Measurements from ENCODE around the gene DGKB. TPM values are rescaled to one million over a fixed set of nuclear protein-coding genes. Genes with fewer than 3 reads are reported as not detected.

Gene DGKB
- total RNA-seq, 4 donors from 2014 or later: 4.4 to 33.1 (median 9.3) TPM

DNA sequence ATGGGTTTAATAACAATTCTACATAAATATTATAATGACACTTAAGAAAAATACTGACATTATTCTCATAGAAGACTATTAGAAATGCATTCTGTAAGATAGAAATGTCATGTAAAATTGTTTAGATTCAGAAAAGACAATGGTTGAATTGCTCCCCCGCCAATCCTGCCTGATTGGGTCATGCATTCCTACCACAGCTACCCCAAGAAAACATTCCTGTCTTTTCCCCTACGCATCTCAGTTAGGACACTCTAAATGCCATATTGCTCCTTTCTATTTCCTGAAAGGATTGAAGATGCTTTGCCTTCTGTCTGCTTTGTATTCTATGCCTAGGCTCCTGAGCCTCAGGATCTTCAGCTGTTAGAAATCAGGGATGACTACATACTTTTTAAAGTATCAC is 109.4 kb downstream of the DGKB start:
- Histone ChIP-seq H3K36me3 (no peaks in the 10 kb centered on the region), H3K9me3 (no peaks in the 10 kb centered on the region)
- TF ChIP-seq POLR2A (IDR thresholded peaks at IDR 0.05): no peak
- TF ChIP-seq CTCF (IDR thresholded peaks at IDR 0.05): no peak

GRCh38 chr7:14787551-14787950 is 115.0 kb downstream of the DGKB start:
- Histone ChIP-seq H3K4me1 (no peaks in the 10 kb centered on the region), H3K36me3 (no peaks in the 10 kb centered on the region), H3K4me3 (no peak overlapping the region), H3K9me3 (no peaks in the 10 kb centered on the region), H3K27me3 (no peaks in the 10 kb centered on the region), H3K27ac (no peak overlapping the region)
- DNase-seq: no peak
- intact Hi-C loops (cut with DNase I; ENCODE audit: low total_unique reads): no loop called here
- TF ChIP-seq POLR2A (IDR thresholded peaks at IDR 0.05) (no peak), CTCF (IDR thresholded peaks at IDR 0.05) (no peak)

More for the DNA sequence above, 109.4 kb downstream of the DGKB start:
- Histone ChIP-seq H3K4me1 (no peaks in the 10 kb centered on the region), H3K4me3 (no peak overlapping the region), H3K27me3 (no peaks in the 10 kb centered on the region), H3K27ac (no peak overlapping the region)
- intact Hi-C loops (cut with DNase I; ENCODE audit: low total_unique reads): no loop called here
- DNase-seq: no peak

- H3K4me1 ChIP-seq: no peaks in the 10 kb centered on the region
- TF ChIP-seq POLR2A (IDR thresholded peaks at IDR 0.05) (no peak), CTCF (IDR thresholded peaks at IDR 0.05) (no peak)
- H3K27me3 ChIP-seq: no peaks in the 10 kb centered on the region
- H3K9me3 ChIP-seq: no peaks in the 10 kb centered on the region
- intact Hi-C loops (cut with DNase I; ENCODE audit: low total_unique reads): no loop called here
- no peak overlapping the region for H3K27ac ChIP-seq
- no peak for DNase-seq
- no peak overlapping the region for H3K4me3 ChIP-seq
- no peaks in the 10 kb centered on the region for H3K36me3 ChIP-seq
Observed at GRCh38 chr7:14786314-14786895, 116.1 kb downstream of the DGKB start.

DNA sequence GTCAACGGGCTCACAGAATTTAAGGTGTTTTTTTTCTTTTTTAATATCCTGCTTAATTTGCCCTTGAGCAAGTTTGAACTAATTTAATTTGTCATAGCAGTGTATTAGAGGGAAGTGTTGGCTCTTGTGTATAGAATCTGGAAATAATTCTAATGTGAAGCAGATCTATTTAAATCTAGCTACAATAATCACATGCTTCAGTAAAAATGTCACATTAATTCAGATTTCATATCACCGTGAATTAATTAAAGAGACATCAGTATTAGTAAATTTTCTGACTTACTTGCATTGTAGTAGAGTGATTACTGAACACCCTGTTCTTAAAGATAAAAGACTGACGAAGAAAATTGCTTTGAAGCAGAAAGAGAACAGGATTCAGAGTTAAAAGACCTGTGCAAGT is 124.7 kb downstream of the DGKB start:
- Histone ChIP-seq H3K4me1 (no peaks in the 10 kb centered on the region), H3K9me3 (no peaks in the 10 kb centered on the region), H3K27me3 (no peaks in the 10 kb centered on the region), H3K36me3 (no peaks in the 10 kb centered on the region), H3K4me3 (no peak overlapping the region), H3K27ac (no peak overlapping the region)
- intact Hi-C loops (cut with DNase I; ENCODE audit: low total_unique reads): no loop called here
- DNase-seq: no peak
- TF ChIP-seq POLR2A (IDR thresholded peaks at IDR 0.05) (no peak), CTCF (IDR thresholded peaks at IDR 0.05) (no peak)

DNA sequence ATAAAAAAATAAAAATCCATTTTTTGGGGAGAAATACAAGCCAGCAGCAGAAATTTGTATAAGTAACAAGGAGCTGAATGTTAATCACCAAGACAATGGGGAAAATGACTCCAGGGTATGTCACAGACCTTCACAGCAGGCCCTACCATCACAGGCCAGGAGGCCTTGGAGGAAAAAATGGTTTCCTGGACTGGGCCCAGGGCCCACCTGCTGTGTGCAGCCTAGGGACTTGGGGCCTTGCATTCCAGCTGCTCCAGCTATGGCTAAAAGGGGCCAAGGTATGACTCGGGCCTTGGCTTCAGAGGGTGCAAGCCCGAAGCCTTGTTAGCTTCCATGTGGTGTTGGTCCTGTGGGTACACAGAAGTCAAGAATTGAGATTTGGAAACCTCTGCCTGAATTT is 126.3 kb downstream of the DGKB start:
- no peaks in the 10 kb centered on the region for H3K4me1 ChIP-seq
- DNase-seq: no peak
- TF ChIP-seq CTCF (IDR thresholded peaks at IDR 0.05): no peak
- no peak for TF ChIP-seq POLR2A (IDR thresholded peaks at IDR 0.05)
- no peak overlapping the region for H3K4me3 ChIP-seq
- no peaks in the 10 kb centered on the region for H3K27me3 ChIP-seq
- intact Hi-C loops (cut with DNase I; ENCODE audit: low total_unique reads): no loop called here
- H3K9me3 ChIP-seq: no peaks in the 10 kb centered on the region
- no peak overlapping the region for H3K27ac ChIP-seq
- no peaks in the 10 kb centered on the region for H3K36me3 ChIP-seq
